Measurements from ENCODE around the gene TFPT.

- TF ChIP-seq, protein P1, sequence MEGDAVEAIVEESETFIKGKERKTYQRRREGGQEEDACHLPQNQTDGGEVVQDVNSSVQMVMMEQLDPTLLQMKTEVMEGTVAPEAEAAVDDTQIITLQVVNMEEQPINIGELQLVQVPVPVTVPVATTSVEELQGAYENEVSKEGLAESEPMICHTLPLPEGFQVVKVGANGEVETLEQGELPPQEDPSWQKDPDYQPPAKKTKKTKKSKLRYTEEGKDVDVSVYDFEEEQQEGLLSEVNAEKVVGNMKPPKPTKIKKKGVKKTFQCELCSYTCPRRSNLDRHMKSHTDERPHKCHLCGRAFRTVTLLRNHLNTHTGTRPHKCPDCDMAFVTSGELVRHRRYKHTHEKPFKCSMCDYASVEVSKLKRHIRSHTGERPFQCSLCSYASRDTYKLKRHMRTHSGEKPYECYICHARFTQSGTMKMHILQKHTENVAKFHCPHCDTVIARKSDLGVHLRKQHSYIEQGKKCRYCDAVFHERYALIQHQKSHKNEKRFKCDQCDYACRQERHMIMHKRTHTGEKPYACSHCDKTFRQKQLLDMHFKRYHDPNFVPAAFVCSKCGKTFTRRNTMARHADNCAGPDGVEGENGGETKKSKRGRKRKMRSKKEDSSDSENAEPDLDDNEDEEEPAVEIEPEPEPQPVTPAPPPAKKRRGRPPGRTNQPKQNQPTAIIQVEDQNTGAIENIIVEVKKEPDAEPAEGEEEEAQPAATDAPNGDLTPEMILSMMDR (IDR thresholded peaks at IDR 0.05; ENCODE audit: low read length): no peak
- TF ChIP-seq EZH2 (optimal IDR thresholded peaks at IDR 0.05; ENCODE audit: low read depth, low read length) (no peak), EZH2phosphoT487 (IDR thresholded peaks at IDR 0.05; ENCODE audit: low read length) (no peak)
Observed at GRCh38 chr19:54099190-54099902, 16.1 kb downstream of the TFPT start.
